Uterus (tissue), 4 donors: ENCODE data around the gene ADAMTS12. TPM values are rescaled to one million over a fixed set of nuclear protein-coding genes. Genes with fewer than 3 reads are reported as not detected.

ENCODE experiments used
- DNase-seq, 2 donors: peaks; one replicate each; pipeline ENCODE4 v3.0.0-alpha.2; 2019 to 2020
- H3K27ac ChIP-seq, 2 donors: fragments of 200-600 bp; sonication (generic); 1 replicate in 1 of 2; 2 replicates in 1 of 2; pipeline ENCODE4 v1.5.1; 2016 to 2018
- H3K27me3 ChIP-seq, 2 donors: fragments of 200-600 bp; sonication (generic); one replicate each; pipeline ENCODE4 v1.5.1; 2018 to 2019; ENCODE audit warnings: control low read depth in 1 of 2
- H3K36me3 ChIP-seq, 2 donors: fragments of 200-600 bp; sonication (generic); one replicate each; pipeline ENCODE4 v1.5.1; 2019; ENCODE audit warnings: control low read depth in 1 of 2
- H3K4me1 ChIP-seq, 2 donors: fragments of 200-600 bp; sonication (generic); one replicate each; pipeline ENCODE4 v1.5.1; 2018 to 2019; ENCODE audit warnings: control low read depth in 1 of 2
- H3K4me3 ChIP-seq, 2 donors: fragments of 200-600 bp; sonication (generic); 1 replicate in 1 of 2; 2 replicates in 1 of 2; pipeline ENCODE4 v1.5.1; 2018 to 2019; ENCODE audit warnings: mild to moderate bottlenecking in 1 of 2
- H3K9me3 ChIP-seq, 2 donors: fragments of 200-600 bp; sonication (generic); one replicate each; pipeline ENCODE4 v1.5.1; 2019; ENCODE audit warnings: control low read depth in 1 of 2
- CTCF ChIP-seq, 4 experiments: fragments of 200-600 bp in 2 of 4; fragments of 450-650 bp in 2 of 4; sonication (generic) in 2 of 4; IDR thresholded peaks; one replicate each; pipeline ENCODE4 v1.5.1; 2016 to 2019; ENCODE audit warnings: antibody characterized with exemption in 4 of 4, mild to moderate bottlenecking in 2 of 4, moderate library complexity in 1 of 4
- POLR2A ChIP-seq, 2 donors: fragments of 450-650 bp; IDR thresholded peaks; one replicate each; pipeline ENCODE4 v1.6.1; 2016; ENCODE audit warnings: antibody characterized with exemption in 2 of 2, mild to moderate bottlenecking in 1 of 2, moderate library complexity in 1 of 2
- intact Hi-C: fragments of 100-400 bp; cut with DNase I; formaldehyde crosslinking; loops from one replicate; pipeline ENCODE4 v1.15.1; 2023; ENCODE audit warnings: low total_unique reads
- total RNA-seq, 4 donors: library from RNA; depleted of rRNA in 3 of 4; stranded (reverse); fragments of >200 nt in 3 of 4; gene quantifications; one replicate each; pipeline versions ENCODE4 v1.1.0 to v1.2.4, GENCODE V29; 2014 to 2023
- donor health status: DM: yes; HTN: yes; CAD: no.

ADAMTS12 gene
- total RNA-seq, 4 donors from 2014 or later, result 0.51 to 37.5 (median 15.6) TPM

- Histone ChIP-seq H3K9me3 (no peaks in the 10 kb centered on the region), H3K27me3 (no peaks in the 10 kb centered on the region), H3K4me1 (no peaks in the 10 kb centered on the region), H3K27ac (no peak overlapping the region), H3K4me3 (no peak overlapping the region), H3K36me3 (no peaks in the 10 kb centered on the region)
- intact Hi-C loops, result no loop called here
- no peak for TF ChIP-seq POLR2A (IDR thresholded peaks at IDR 0.05)
- no peak for TF ChIP-seq CTCF (IDR thresholded peaks at IDR 0.05)
- no peak for DNase-seq
Measured at GRCh38 chr5:33684496-33685159, 207.2 kb downstream of the ADAMTS12 start.

- DNase-seq, result no peak
- H3K4me3 ChIP-seq, result no peak overlapping the region
- H3K36me3 ChIP-seq, result no peaks in the 10 kb centered on the region
- H3K9me3 ChIP-seq, result no peaks in the 10 kb centered on the region
- no peaks in the 10 kb centered on the region for H3K27me3 ChIP-seq
- H3K4me1 ChIP-seq, result no peaks in the 10 kb centered on the region
- intact Hi-C loops, result no loop called here
- TF ChIP-seq POLR2A (IDR thresholded peaks at IDR 0.05), result no peak
- no peak for TF ChIP-seq CTCF (IDR thresholded peaks at IDR 0.05)
- no peak overlapping the region for H3K27ac ChIP-seq
Measured at GRCh38 chr5:33679791-33680190, 212.0 kb downstream of the ADAMTS12 start.

DNA sequence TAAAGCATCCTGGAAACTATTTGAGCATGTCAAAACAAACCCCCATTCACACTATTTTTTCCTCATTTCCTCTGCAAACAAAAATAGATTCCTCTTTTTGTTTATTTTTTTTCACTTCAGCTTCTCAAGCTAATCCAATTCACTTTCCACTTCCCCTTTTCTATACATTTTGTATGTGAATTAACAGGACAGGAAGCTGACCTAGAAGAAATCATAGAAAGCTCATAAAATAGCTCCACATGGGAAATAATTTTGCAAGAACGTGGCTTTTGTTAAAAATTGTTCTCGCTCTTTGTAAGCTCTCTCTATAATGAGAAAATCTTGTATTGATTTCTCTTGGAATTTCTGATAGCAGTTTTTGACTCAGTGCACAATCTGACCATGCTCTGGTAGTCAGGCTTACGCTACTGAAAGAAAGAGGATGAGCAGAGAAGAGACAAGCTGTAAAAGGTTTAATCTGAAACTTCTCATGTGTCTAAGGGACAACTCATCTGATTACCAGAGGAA, 215.8 kb downstream of the ADAMTS12 start:
- TF ChIP-seq CTCF (IDR thresholded peaks at IDR 0.05) (no peak), POLR2A (IDR thresholded peaks at IDR 0.05) (no peak)
- intact Hi-C loops, result no loop called here
- DNase-seq, result no peak
- H3K4me3 ChIP-seq, result no peak overlapping the region
- no peaks in the 10 kb centered on the region for H3K9me3 ChIP-seq
- no peaks in the 10 kb centered on the region for H3K27me3 ChIP-seq
- no peaks in the 10 kb centered on the region for H3K4me1 ChIP-seq
- H3K36me3 ChIP-seq, result no peaks in the 10 kb centered on the region
- no peak overlapping the region for H3K27ac ChIP-seq

DNA sequence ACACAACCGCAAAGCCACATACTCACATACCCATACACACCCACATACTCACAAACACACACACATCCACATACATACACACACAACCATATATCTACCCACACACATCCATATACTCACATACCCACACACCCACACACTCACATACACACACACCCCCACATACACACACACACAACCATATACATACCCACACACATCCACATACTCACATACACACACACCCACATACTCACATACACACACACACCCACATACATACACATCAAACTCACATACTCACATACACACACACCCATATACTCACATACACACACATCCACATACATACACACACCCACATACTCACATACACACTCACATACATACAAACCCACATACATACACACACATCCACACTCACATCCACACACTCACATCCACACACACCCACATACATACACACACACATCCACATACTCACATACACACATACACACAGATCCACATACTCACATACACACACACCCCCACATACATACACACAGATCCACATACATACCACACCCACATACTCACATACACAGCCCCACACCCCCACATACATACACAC, 220.0 kb downstream of the ADAMTS12 start:
- intact Hi-C loops, result no loop called here
- no peaks in the 10 kb centered on the region for H3K9me3 ChIP-seq
- no peak for DNase-seq
- no peak overlapping the region for H3K4me3 ChIP-seq
- no peaks in the 10 kb centered on the region for H3K4me1 ChIP-seq
- no peaks in the 10 kb centered on the region for H3K27me3 ChIP-seq
- H3K27ac ChIP-seq, result no peak overlapping the region
- TF ChIP-seq CTCF (IDR thresholded peaks at IDR 0.05) (no peak), POLR2A (IDR thresholded peaks at IDR 0.05) (no peak)
- no peaks in the 10 kb centered on the region for H3K36me3 ChIP-seq

- H3K27me3 ChIP-seq, result no peaks in the 10 kb centered on the region
- no peaks in the 10 kb centered on the region for H3K4me1 ChIP-seq
- no peaks in the 10 kb centered on the region for H3K36me3 ChIP-seq
- TF ChIP-seq CTCF (IDR thresholded peaks at IDR 0.05) (no peak), POLR2A (IDR thresholded peaks at IDR 0.05) (no peak)
- intact Hi-C loops, result no loop called here
- no peak overlapping the region for H3K4me3 ChIP-seq
- H3K27ac ChIP-seq, result no peak overlapping the region
- DNase-seq, result no peak
- H3K9me3 ChIP-seq, result no peaks in the 10 kb centered on the region
Measured at GRCh38 chr5:33662722-33663427, 228.9 kb downstream of the ADAMTS12 start.
